ENCODE measurements around the gene NEK2.

- TF ChIP-seq, protein P1, sequence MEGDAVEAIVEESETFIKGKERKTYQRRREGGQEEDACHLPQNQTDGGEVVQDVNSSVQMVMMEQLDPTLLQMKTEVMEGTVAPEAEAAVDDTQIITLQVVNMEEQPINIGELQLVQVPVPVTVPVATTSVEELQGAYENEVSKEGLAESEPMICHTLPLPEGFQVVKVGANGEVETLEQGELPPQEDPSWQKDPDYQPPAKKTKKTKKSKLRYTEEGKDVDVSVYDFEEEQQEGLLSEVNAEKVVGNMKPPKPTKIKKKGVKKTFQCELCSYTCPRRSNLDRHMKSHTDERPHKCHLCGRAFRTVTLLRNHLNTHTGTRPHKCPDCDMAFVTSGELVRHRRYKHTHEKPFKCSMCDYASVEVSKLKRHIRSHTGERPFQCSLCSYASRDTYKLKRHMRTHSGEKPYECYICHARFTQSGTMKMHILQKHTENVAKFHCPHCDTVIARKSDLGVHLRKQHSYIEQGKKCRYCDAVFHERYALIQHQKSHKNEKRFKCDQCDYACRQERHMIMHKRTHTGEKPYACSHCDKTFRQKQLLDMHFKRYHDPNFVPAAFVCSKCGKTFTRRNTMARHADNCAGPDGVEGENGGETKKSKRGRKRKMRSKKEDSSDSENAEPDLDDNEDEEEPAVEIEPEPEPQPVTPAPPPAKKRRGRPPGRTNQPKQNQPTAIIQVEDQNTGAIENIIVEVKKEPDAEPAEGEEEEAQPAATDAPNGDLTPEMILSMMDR (IDR thresholded peaks at IDR 0.05), result no peak
- no peak for TF ChIP-seq POLR2A (IDR thresholded peaks at IDR 0.05)
These were observed 30.2 kb upstream of the NEK2 start for GRCh38 chr1:211705467-211706091.
